Panc1 (cell line): Measurements from ENCODE around the gene AUH.

Experiments
- POLR2AphosphoS5 ChIP-seq: IDR thresholded peaks from 2 replicates; pipeline ENCODE4 v1.6.1; 2012; ENCODE audit warnings: mild to moderate bottlenecking, low read depth, low read length, moderate library complexity
- SIN3A ChIP-seq: IDR thresholded peaks from 2 replicates; pipeline ENCODE4 v1.6.1; 2012; ENCODE audit warnings: low read depth, mild to moderate bottlenecking, low read length, moderate library complexity, borderline replicate concordance; ENCODE audit not compliant: insufficient read depth
- TF ChIP-seq, protein P1 (sequence below): fragments of 450-650 bp; IDR thresholded peaks from 2 replicates; pipeline ENCODE4 v1.5.1; 2017; ENCODE audit warnings: mild to moderate bottlenecking
- TF ChIP-seq, protein P2 (sequence below), 2 experiments: IDR thresholded peaks; 2 replicates each; pipeline ENCODE4 v1.6.1; 2011 to 2012; ENCODE audit warnings: low read depth in 2 of 2, control low read depth in 1 of 2, low read length in 1 of 2, mild to moderate bottlenecking in 1 of 2, moderate library complexity in 1 of 2; ENCODE audit not compliant: insufficient read depth in 1 of 2

DNA sequence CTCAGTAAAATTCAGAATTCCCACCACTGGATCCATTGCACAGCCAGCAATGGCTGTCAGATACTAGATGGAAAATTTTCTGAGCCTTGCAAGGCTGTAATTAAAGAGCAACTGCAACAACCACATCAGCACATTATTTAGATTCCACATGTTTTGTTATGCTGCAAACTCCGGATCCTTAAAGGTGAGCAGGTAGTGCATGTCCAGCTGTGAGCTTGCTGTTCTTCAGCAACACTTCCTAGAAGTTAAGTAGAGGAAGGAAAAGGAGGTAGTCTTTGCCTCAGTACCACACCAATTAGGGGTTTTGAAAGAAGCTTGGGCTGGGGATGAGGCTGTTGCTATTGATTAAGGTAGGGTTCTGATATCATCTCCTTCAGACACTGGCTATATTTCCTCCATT lies 144.3 kb downstream of the AUH start:
- TF ChIP-seq, protein P1, sequence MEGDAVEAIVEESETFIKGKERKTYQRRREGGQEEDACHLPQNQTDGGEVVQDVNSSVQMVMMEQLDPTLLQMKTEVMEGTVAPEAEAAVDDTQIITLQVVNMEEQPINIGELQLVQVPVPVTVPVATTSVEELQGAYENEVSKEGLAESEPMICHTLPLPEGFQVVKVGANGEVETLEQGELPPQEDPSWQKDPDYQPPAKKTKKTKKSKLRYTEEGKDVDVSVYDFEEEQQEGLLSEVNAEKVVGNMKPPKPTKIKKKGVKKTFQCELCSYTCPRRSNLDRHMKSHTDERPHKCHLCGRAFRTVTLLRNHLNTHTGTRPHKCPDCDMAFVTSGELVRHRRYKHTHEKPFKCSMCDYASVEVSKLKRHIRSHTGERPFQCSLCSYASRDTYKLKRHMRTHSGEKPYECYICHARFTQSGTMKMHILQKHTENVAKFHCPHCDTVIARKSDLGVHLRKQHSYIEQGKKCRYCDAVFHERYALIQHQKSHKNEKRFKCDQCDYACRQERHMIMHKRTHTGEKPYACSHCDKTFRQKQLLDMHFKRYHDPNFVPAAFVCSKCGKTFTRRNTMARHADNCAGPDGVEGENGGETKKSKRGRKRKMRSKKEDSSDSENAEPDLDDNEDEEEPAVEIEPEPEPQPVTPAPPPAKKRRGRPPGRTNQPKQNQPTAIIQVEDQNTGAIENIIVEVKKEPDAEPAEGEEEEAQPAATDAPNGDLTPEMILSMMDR: no peak
- TF ChIP-seq POLR2AphosphoS5 (no peak), SIN3A (no peak)
- TF ChIP-seq, protein P2, sequence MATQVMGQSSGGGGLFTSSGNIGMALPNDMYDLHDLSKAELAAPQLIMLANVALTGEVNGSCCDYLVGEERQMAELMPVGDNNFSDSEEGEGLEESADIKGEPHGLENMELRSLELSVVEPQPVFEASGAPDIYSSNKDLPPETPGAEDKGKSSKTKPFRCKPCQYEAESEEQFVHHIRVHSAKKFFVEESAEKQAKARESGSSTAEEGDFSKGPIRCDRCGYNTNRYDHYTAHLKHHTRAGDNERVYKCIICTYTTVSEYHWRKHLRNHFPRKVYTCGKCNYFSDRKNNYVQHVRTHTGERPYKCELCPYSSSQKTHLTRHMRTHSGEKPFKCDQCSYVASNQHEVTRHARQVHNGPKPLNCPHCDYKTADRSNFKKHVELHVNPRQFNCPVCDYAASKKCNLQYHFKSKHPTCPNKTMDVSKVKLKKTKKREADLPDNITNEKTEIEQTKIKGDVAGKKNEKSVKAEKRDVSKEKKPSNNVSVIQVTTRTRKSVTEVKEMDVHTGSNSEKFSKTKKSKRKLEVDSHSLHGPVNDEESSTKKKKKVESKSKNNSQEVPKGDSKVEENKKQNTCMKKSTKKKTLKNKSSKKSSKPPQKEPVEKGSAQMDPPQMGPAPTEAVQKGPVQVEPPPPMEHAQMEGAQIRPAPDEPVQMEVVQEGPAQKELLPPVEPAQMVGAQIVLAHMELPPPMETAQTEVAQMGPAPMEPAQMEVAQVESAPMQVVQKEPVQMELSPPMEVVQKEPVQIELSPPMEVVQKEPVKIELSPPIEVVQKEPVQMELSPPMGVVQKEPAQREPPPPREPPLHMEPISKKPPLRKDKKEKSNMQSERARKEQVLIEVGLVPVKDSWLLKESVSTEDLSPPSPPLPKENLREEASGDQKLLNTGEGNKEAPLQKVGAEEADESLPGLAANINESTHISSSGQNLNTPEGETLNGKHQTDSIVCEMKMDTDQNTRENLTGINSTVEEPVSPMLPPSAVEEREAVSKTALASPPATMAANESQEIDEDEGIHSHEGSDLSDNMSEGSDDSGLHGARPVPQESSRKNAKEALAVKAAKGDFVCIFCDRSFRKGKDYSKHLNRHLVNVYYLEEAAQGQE (IDR thresholded peaks at IDR 0.05; ENCODE audit: insufficient read depth in 1 of 2, low read depth in 2 of 2, low read length in 1 of 2): no peak
